Measurements from ENCODE around the gene RNF166. TPM values are rescaled to one million over a fixed set of nuclear protein-coding genes. Genes with fewer than 3 reads are reported as not detected.

The RNF166 gene
- total and polyA plus RNA-seq, 11 donors, result 9.3 to 28.5 (median 15.4) TPM

- H3K27me3 ChIP-seq, result peaks cover 0 to 16% (median 0%) of the 10 kb centered on the region in 9 donors
- TF ChIP-seq, protein P1, sequence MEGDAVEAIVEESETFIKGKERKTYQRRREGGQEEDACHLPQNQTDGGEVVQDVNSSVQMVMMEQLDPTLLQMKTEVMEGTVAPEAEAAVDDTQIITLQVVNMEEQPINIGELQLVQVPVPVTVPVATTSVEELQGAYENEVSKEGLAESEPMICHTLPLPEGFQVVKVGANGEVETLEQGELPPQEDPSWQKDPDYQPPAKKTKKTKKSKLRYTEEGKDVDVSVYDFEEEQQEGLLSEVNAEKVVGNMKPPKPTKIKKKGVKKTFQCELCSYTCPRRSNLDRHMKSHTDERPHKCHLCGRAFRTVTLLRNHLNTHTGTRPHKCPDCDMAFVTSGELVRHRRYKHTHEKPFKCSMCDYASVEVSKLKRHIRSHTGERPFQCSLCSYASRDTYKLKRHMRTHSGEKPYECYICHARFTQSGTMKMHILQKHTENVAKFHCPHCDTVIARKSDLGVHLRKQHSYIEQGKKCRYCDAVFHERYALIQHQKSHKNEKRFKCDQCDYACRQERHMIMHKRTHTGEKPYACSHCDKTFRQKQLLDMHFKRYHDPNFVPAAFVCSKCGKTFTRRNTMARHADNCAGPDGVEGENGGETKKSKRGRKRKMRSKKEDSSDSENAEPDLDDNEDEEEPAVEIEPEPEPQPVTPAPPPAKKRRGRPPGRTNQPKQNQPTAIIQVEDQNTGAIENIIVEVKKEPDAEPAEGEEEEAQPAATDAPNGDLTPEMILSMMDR (IDR thresholded peaks at IDR 0.05), result no peak
- H3K9me3 ChIP-seq, result no peaks in the 10 kb centered on the region
- ATAC-seq (no peak), DNase-seq (no peak)
- no peak overlapping the region for H3K27ac ChIP-seq
- WGBS, 4 donors, result 78 to 85% (median 82%) methylated on average over 9 to 15 of the region's 15 CpGs
- peaks cover 0 to 31% (median 2%) of the 10 kb centered on the region in 12 donors for H3K4me1 ChIP-seq
- H3K4me3 ChIP-seq, result no peak overlapping the region
- peaks cover 0 to 43% (median 38%) of the 10 kb centered on the region in 9 donors for H3K36me3 ChIP-seq
- intact Hi-C loops (cut with DNase I), result loop anchor here in 1 of 10 donors (5.0 kb wide), 1 partner anchor 103 kb away; no protein-coding TSS in a partner anchor
Observed at GRCh38 chr16:88695218-88695617, 11.0 kb downstream of the RNF166 start.

- Histone ChIP-seq H3K27me3 (peaks cover 0 to 22% (median under 1%) of the 10 kb centered on the region in 9 donors), H3K4me1 (peaks cover 0 to 24% (median 0%) of the 10 kb centered on the region in 12 donors), H3K27ac (no peak overlapping the region), H3K36me3 (peaks cover 0 to 36% (median 31%) of the 10 kb centered on the region in 9 donors), H3K9me3 (no peaks in the 10 kb centered on the region), H3K4me3 (no peak overlapping the region)
- TF ChIP-seq, protein P1 (IDR thresholded peaks at IDR 0.05), result no peak
- TF ChIP-seq POLR2A (IDR thresholded peaks at IDR 0.05), result no peak
- no peak for ATAC-seq
- intact Hi-C loops (cut with DNase I), result loop anchor here in 1 of 10 donors (5.0 kb wide), 1 partner anchor 102 kb away; no protein-coding TSS in a partner anchor
- DNase-seq, result no peak
- 87 to 92% (median 89%) methylated on average over 35 to 37 of the region's 37 CpGs for whole genome bisulfite sequencing, 4 donors
Observed at GRCh38 chr16:88694221-88695087, 11.8 kb downstream of the RNF166 start.

GRCh38 chr16:88693420-88694177, 12.6 kb downstream of the RNF166 start:
- peaks cover 0 to 19% (median 0%) of the 10 kb centered on the region in 12 donors for H3K4me1 ChIP-seq
- WGBS, 4 donors, result 91 to 97% (median 92%) methylated on average over 13 to 39 of the region's 39 CpGs
- TF ChIP-seq POLR2A (IDR thresholded peaks at IDR 0.05), result no peak
- TF ChIP-seq, protein P1 (IDR thresholded peaks at IDR 0.05), result no peak
- DNase-seq (no peak), ATAC-seq (no peak)
- no peak overlapping the region for H3K27ac ChIP-seq
- intact Hi-C loops (cut with DNase I), result no loop called here
- H3K4me3 ChIP-seq, result no peak overlapping the region
- no peaks in the 10 kb centered on the region for H3K9me3 ChIP-seq
- H3K27me3 ChIP-seq, result peaks cover 0 to 30% (median 5%) of the 10 kb centered on the region in 9 donors
- H3K36me3 ChIP-seq, result peaks cover 0 to 29% (median 23%) of the 10 kb centered on the region in 9 donors

DNA sequence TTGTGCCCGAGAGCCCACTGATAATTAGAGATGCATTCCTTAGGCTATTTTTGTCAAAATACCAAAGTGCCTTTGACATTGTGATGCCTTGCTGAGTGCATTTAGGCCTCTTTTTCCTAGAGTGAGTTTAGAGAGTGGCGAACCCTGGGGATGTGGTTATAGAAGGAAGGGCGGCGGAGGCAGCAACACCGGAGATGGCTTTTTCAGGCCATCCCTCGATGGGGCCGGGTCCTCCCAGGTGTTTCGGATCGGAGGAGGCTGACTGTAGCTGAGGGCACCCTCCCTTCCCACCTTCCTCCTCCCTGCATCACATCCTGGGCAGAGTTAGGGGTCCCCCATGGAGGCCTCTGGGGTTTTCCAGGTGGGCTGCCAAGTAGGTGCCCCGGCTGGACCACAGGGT, 13.3 kb downstream of the RNF166 start:
- no peak overlapping the region for H3K4me3 ChIP-seq
- intact Hi-C loops (cut with DNase I), result no loop called here
- no peak for TF ChIP-seq POLR2A (IDR thresholded peaks at IDR 0.05)
- TF ChIP-seq, protein P1 (IDR thresholded peaks at IDR 0.05), result no peak
- DNase-seq (no peak), ATAC-seq (no peak)
- H3K9me3 ChIP-seq, result no peaks in the 10 kb centered on the region
- H3K4me1 ChIP-seq, result peaks cover 0 to 19% (median 0%) of the 10 kb centered on the region in 12 donors
- peaks cover 0 to 22% (median 15%) of the 10 kb centered on the region in 9 donors for H3K36me3 ChIP-seq
- 62 to 90% (median 81%) methylated on average over 10 of the region's 10 CpGs for WGBS, 4 donors
- peaks cover 0 to 38% (median 9%) of the 10 kb centered on the region in 9 donors for H3K27me3 ChIP-seq
- peak overlapping the region in 1 of 12 donors; percentile 9 for H3K27ac ChIP-seq
